Vagina (tissue), 2 donors: ENCODE data around the gene HMCN2. TPM values are rescaled to one million over a fixed set of nuclear protein-coding genes. Genes with fewer than 3 reads are reported as not detected.
A peak's percentile ranks its signal among the peaks of the same experiment; 100 is the strongest.

Source experiments
- DNase-seq, 2 donors: peaks; one replicate each; pipeline ENCODE4 v3.0.0-alpha.2; 2017; ENCODE audit errors: extremely low spot score in 2 of 2
- H3K27ac ChIP-seq: fragments of 200-600 bp; sonication (generic); one replicate; pipeline ENCODE4 v1.5.1; 2019
- H3K27me3 ChIP-seq: fragments of 200-600 bp; sonication (generic); one replicate; pipeline ENCODE4 v1.5.1; 2019
- H3K36me3 ChIP-seq, 2 donors: fragments of 200-600 bp; sonication (generic); one replicate each; pipeline ENCODE4 v1.5.1; 2017 to 2019
- H3K4me1 ChIP-seq: fragments of 200-600 bp; sonication (generic); one replicate; pipeline ENCODE4 v1.5.1; 2019
- H3K4me3 ChIP-seq, 2 donors: fragments of 200-600 bp; sonication (generic); 1 replicate in 1 of 2; 2 replicates in 1 of 2; pipeline ENCODE4 v1.5.1; 2016 to 2019
- H3K9me3 ChIP-seq: fragments of 200-600 bp; sonication (generic); one replicate; pipeline ENCODE4 v1.5.1; 2019
- POLR2A ChIP-seq, 2 donors: fragments of 450-650 bp; IDR thresholded peaks; one replicate each; pipeline ENCODE4 v1.6.1; 2017; ENCODE audit warnings: antibody characterized with exemption in 2 of 2, mild to moderate bottlenecking in 2 of 2, moderate library complexity in 2 of 2
- POLR2AphosphoS5 ChIP-seq, 2 donors: sonication (generic); formaldehyde crosslinking; IDR thresholded peaks; one replicate each; pipeline ENCODE4 v1.9.0; 2017; ENCODE audit warnings: antibody characterized with exemption in 2 of 2, mild to moderate bottlenecking in 2 of 2, low read depth in 1 of 2; ENCODE audit not compliant: insufficient read depth in 1 of 2
- intact Hi-C: fragments of 100-400 bp; cut with DNase I; formaldehyde crosslinking; loops from one replicate; pipeline ENCODE4 v1.15.1; 2023
- total RNA-seq: library from RNA; depleted of rRNA; stranded (reverse); fragments of >200 nt; gene quantifications from one replicate; pipeline ENCODE4 v1.2.3, GENCODE V29; 2016
- TF ChIP-seq, protein P1 (sequence below), 3 experiments: fragments of 450-650 bp in 2 of 3; fragments of 200-600 bp in 1 of 3; sonication (generic) in 1 of 3; IDR thresholded peaks; one replicate each; pipeline ENCODE4 v1.5.1; 2017 to 2019; ENCODE audit warnings: antibody characterized with exemption in 3 of 3, mild to moderate bottlenecking in 2 of 3, moderate library complexity in 2 of 3

The HMCN2 gene
- total RNA-seq, 1 donor from 2014 or later = 5.2 TPM

DNA sequence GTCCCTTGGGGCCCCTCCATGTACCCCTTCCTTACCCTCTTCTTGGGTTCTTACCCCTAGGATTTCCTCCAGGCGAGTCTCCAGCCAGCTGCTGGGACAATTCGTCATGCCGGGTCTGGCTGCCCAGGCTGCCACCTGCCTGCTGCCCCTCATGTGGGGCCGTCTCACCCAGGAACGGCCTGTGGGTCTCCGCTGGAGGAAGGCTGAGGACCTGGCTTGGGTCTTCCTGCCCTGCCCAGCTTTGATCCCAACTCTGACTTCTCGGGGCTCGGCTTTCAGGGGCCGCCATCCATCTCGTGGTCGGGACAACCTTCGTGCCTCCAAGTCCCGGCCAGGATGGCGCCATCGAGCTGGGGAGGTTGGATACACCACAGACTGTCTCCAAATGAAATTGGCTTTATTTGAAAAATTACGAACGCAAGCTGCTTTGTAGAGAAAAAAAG, 38.1 kb downstream of the HMCN2 start:
- no peaks in the 10 kb centered on the region for H3K27me3 ChIP-seq
- H3K27ac ChIP-seq = peak overlapping the region; percentile 44
- no peak overlapping the region for H3K4me3 ChIP-seq
- no peaks in the 10 kb centered on the region for H3K36me3 ChIP-seq
- intact Hi-C loops = no loop called here
- no peaks in the 10 kb centered on the region for H3K9me3 ChIP-seq
- H3K4me1 ChIP-seq = peaks cover 36% of the 10 kb centered on the region
- DNase-seq = no peak
- TF ChIP-seq POLR2AphosphoS5 (IDR thresholded peaks at IDR 0.05; ENCODE audit: insufficient read depth in 1 of 2, low read depth in 1 of 2) (no peak), POLR2A (IDR thresholded peaks at IDR 0.05) (no peak)
- TF ChIP-seq, protein P1, sequence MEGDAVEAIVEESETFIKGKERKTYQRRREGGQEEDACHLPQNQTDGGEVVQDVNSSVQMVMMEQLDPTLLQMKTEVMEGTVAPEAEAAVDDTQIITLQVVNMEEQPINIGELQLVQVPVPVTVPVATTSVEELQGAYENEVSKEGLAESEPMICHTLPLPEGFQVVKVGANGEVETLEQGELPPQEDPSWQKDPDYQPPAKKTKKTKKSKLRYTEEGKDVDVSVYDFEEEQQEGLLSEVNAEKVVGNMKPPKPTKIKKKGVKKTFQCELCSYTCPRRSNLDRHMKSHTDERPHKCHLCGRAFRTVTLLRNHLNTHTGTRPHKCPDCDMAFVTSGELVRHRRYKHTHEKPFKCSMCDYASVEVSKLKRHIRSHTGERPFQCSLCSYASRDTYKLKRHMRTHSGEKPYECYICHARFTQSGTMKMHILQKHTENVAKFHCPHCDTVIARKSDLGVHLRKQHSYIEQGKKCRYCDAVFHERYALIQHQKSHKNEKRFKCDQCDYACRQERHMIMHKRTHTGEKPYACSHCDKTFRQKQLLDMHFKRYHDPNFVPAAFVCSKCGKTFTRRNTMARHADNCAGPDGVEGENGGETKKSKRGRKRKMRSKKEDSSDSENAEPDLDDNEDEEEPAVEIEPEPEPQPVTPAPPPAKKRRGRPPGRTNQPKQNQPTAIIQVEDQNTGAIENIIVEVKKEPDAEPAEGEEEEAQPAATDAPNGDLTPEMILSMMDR (IDR thresholded peaks at IDR 0.05) = no peak

DNA sequence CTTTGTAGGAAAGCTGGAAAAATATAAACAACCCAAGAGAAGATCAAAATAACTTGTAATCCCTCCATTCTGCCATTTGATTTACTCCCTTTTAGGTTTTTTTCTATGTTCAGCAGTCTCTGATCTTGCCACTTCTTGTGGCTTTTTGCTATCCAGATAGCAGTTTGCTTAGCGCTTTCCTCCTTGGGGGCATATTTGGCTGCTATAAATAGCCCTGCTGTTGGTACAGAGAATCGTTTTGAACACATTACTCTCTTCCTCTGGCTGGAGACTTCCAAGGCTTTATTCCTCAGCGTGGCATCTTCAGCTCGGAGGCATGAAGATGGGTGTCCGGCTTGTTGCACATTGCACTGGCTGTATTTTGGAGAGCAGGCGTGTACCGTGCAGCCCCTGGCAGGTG, 38.6 kb downstream of the HMCN2 start:
- no peak overlapping the region for H3K27ac ChIP-seq
- no peak overlapping the region for H3K4me3 ChIP-seq
- no peaks in the 10 kb centered on the region for H3K36me3 ChIP-seq
- no peaks in the 10 kb centered on the region for H3K9me3 ChIP-seq
- no peaks in the 10 kb centered on the region for H3K27me3 ChIP-seq
- no peak for TF ChIP-seq POLR2AphosphoS5 (IDR thresholded peaks at IDR 0.05; ENCODE audit: insufficient read depth in 1 of 2, low read depth in 1 of 2)
- TF ChIP-seq, protein P1 (IDR thresholded peaks at IDR 0.05) = no peak
- no peak for TF ChIP-seq POLR2A (IDR thresholded peaks at IDR 0.05)
- intact Hi-C loops = no loop called here
- H3K4me1 ChIP-seq = peaks cover 31% of the 10 kb centered on the region
- DNase-seq = no peak

DNA sequence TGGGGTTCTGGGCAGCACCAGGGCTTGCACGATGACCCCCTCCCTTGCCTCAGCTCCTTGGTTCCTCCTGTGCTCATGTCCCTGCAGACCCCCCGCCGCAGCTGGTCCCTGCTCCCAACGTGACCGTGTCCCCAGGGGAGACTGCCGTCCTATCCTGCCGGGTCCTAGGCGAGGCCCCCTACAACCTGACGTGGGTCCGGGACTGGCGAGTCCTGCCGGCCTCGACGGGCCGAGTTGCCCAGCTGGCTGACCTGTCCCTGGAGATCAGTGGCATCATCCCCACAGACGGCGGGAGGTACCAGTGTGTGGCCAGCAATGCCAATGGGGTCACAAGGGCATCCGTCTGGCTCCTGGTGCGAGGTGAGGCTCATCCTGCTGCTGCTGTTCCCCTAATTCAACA, 39.1 kb downstream of the HMCN2 start:
- Histone ChIP-seq H3K27me3 (no peaks in the 10 kb centered on the region), H3K4me1 (peaks cover 30% of the 10 kb centered on the region), H3K36me3 (no peaks in the 10 kb centered on the region), H3K4me3 (no peak overlapping the region), H3K27ac (no peak overlapping the region), H3K9me3 (no peaks in the 10 kb centered on the region)
- intact Hi-C loops = no loop called here
- TF ChIP-seq POLR2A (IDR thresholded peaks at IDR 0.05) = no peak
- TF ChIP-seq POLR2AphosphoS5 (IDR thresholded peaks at IDR 0.05; ENCODE audit: insufficient read depth in 1 of 2, low read depth in 1 of 2) = no peak
- TF ChIP-seq, protein P1 (IDR thresholded peaks at IDR 0.05) = no peak
- no peak for DNase-seq

DNA sequence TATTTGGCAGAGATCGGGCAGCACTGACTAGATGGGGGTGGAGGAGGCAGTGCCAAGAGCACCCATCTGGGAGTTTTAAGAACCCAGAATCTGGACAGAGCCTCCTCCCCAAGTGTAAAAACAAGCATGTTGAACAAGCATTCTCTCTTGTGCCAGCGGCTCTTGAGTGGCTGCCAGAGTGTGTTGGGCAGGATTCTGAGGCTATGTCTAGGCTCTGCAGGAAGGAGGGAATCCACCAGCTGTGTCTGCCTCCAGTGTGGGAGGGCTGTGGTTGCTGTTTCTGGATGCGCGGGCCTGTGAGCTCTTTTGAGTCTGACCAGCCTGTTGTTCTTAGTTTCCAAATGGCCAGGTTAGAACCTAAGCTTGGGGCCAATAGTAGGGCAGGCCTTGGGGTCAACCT, 39.8 kb downstream of the HMCN2 start:
- Histone ChIP-seq H3K27ac (no peak overlapping the region), H3K4me1 (peaks cover 30% of the 10 kb centered on the region), H3K27me3 (no peaks in the 10 kb centered on the region)

More for the DNA sequence above, 39.8 kb downstream of the HMCN2 start:
- intact Hi-C loops = no loop called here
- H3K36me3 ChIP-seq = no peaks in the 10 kb centered on the region
- no peak for TF ChIP-seq POLR2A (IDR thresholded peaks at IDR 0.05)
- no peak for TF ChIP-seq POLR2AphosphoS5 (IDR thresholded peaks at IDR 0.05; ENCODE audit: insufficient read depth in 1 of 2, low read depth in 1 of 2)
- TF ChIP-seq, protein P1 (IDR thresholded peaks at IDR 0.05) = no peak
- H3K9me3 ChIP-seq = no peaks in the 10 kb centered on the region
- no peak overlapping the region for H3K4me3 ChIP-seq
- no peak for DNase-seq
